Thoracic aorta (tissue), 2 donors: ENCODE results near the gene CCDC179. TPM values are rescaled to one million over a fixed set of nuclear protein-coding genes. Genes with fewer than 3 reads are reported as not detected.

Experiments
- ATAC-seq: fragments of 150-250 bp; one replicate; pipeline ENCODE4 v1.8.0; 2017; ENCODE audit warnings: low read depth; ENCODE audit not compliant: insufficient number of reproducible peaks, low FRiP score
- DNase-seq: peaks from one replicate; pipeline ENCODE4 v3.0.0-alpha.2; 2020; ENCODE audit warnings: low spot score
- H3K27ac ChIP-seq, 2 donors: fragments of 200-600 bp; sonication (generic); 1 replicate in 1 of 2; 2 replicates in 1 of 2; pipeline ENCODE4 v1.5.1; 2016; ENCODE audit warnings: mild to moderate bottlenecking in 2 of 2, moderate library complexity in 2 of 2
- H3K27me3 ChIP-seq: fragments of 200-600 bp; sonication (generic); replicated peaks from 2 replicates; pipeline ENCODE4 v1.6.0; 2016; ENCODE audit warnings: mild to moderate bottlenecking; ENCODE audit not compliant: insufficient read depth
- H3K36me3 ChIP-seq: fragments of 200-600 bp; sonication (generic); one replicate; pipeline ENCODE4 v1.5.1; 2016
- H3K4me1 ChIP-seq, 2 donors: fragments of 200-600 bp; sonication (generic); 1 replicate in 1 of 2; 2 replicates in 1 of 2; pipeline versions ENCODE4 v1.5.1 to v1.6.0; 2016; ENCODE audit warnings: low read depth in 2 of 2, mild to moderate bottlenecking in 1 of 2; ENCODE audit not compliant: control insufficient read depth in 1 of 2
- H3K4me3 ChIP-seq: fragments of 200-600 bp; sonication (generic); 2 replicates; pipeline ENCODE4 v1.5.1; 2016; ENCODE audit warnings: mild to moderate bottlenecking
- H3K9me3 ChIP-seq: fragments of 200-600 bp; sonication (generic); 2 replicates; pipeline ENCODE4 v1.5.1; 2016
- total RNA-seq, 2 donors: library from RNA; depleted of rRNA; stranded (reverse); fragments of >200 nt; gene quantifications; one replicate each; pipeline versions ENCODE4 v1.1.0 to v1.2.3, GENCODE V29; 2016
- TF ChIP-seq, protein P1 (sequence below): fragments of 200-600 bp; sonication (generic); IDR thresholded peaks from one replicate; pipeline ENCODE4 v1.5.1; 2019; ENCODE audit warnings: antibody characterized with exemption

CCDC179 gene
- total RNA-seq, 2 donors from 2014 or later, result not detected

DNA sequence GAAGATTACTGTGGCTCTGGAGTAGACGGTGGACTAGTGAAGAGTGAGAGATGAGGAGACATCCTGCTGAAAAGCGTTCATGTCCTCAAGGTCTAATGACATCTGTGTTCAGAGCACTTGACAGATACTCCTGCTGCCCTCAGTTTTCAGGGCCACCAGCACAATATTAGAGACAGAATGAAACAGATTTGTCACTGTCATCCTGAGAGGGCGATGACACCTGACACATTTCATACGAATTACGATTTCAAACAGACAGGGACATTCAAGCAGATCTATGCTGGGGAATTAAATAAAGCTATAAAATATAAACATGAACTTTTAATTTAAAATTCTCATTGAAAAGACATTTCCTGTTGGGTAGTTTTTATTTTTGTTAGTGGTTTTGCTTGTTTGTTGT is 59.8 kb downstream of the CCDC179 start:
- TF ChIP-seq, protein P1, sequence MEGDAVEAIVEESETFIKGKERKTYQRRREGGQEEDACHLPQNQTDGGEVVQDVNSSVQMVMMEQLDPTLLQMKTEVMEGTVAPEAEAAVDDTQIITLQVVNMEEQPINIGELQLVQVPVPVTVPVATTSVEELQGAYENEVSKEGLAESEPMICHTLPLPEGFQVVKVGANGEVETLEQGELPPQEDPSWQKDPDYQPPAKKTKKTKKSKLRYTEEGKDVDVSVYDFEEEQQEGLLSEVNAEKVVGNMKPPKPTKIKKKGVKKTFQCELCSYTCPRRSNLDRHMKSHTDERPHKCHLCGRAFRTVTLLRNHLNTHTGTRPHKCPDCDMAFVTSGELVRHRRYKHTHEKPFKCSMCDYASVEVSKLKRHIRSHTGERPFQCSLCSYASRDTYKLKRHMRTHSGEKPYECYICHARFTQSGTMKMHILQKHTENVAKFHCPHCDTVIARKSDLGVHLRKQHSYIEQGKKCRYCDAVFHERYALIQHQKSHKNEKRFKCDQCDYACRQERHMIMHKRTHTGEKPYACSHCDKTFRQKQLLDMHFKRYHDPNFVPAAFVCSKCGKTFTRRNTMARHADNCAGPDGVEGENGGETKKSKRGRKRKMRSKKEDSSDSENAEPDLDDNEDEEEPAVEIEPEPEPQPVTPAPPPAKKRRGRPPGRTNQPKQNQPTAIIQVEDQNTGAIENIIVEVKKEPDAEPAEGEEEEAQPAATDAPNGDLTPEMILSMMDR, result no peak
- Histone ChIP-seq H3K4me1 (no peaks in the 10 kb centered on the region), H3K27me3 (no peaks in the 10 kb centered on the region), H3K9me3 (no peaks in the 10 kb centered on the region), H3K4me3 (no peak overlapping the region), H3K36me3 (no peaks in the 10 kb centered on the region), H3K27ac (no peak overlapping the region)
- DNase-seq (no peak), ATAC-seq (no peak)

GRCh38 chr11:22798901-22799300 is 61.4 kb downstream of the CCDC179 start:
- no peaks in the 10 kb centered on the region for H3K36me3 ChIP-seq
- no peak overlapping the region for H3K27ac ChIP-seq
- H3K4me1 ChIP-seq, result no peaks in the 10 kb centered on the region
- no peak for DNase-seq
- TF ChIP-seq, protein P1, result no peak
- H3K4me3 ChIP-seq, result no peak overlapping the region
- no peaks in the 10 kb centered on the region for H3K27me3 ChIP-seq
- no peak for ATAC-seq
- no peaks in the 10 kb centered on the region for H3K9me3 ChIP-seq

GRCh38 chr11:22797047-22797446 is 63.2 kb downstream of the CCDC179 start:
- H3K36me3 ChIP-seq, result no peaks in the 10 kb centered on the region
- TF ChIP-seq, protein P1, result no peak

More at GRCh38 chr11:22797047-22797446, 63.2 kb downstream of the CCDC179 start:
- no peaks in the 10 kb centered on the region for H3K27me3 ChIP-seq
- ATAC-seq, result no peak
- H3K4me1 ChIP-seq, result no peaks in the 10 kb centered on the region
- DNase-seq, result no peak
- no peak overlapping the region for H3K4me3 ChIP-seq
- H3K9me3 ChIP-seq, result no peaks in the 10 kb centered on the region
- H3K27ac ChIP-seq, result no peak overlapping the region

Other genes with a start within 250 kb of the CCDC179 start
- 1 to 10 TPM; 6.0 to 7.4 TPM for gene FANCF, start 234.7 kb downstream of the CCDC179 start, total RNA-seq
- under 1 TPM in 1 of 2 donors, not detected in 1; 0.95 TPM for gene GAS2, start 193.9 kb downstream of the CCDC179 start, total RNA-seq
- gene SVIP, start 30.7 kb downstream of the CCDC179 start, total RNA-seq, result 10 to 100 TPM in 1 of 2 donors, 1 to 10 TPM in 1; 8.5 to 14.0 TPM